Measurements from ENCODE around the gene NCAN. TPM values are rescaled to one million over a fixed set of nuclear protein-coding genes. Genes with fewer than 3 reads are reported as not detected.

Gene NCAN
- total and polyA plus RNA-seq, 2 of the 4 experiments (the other 2 are of a cell fraction), result not detected

GRCh38 chr19:19234220-19234816 is 22.6 kb downstream of the NCAN start:
- intact Hi-C loops (cut with micrococcal nuclease) (no loop called here), in situ Hi-C loops (cut with MboI; ENCODE audit: low sequenced_read_pairs) (no loop called here), dilution Hi-C loops (cut with HindIII; ENCODE audit: low sequenced_read_pairs, unreplicated experiment) (no loop called here)
- no CpG with 5 or more reads among the region's 2 CpGs for WGBS, 2 experiments (ENCODE audit: extremely low coverage in 2 of 2, insufficient read length in 1 of 2)
- Histone ChIP-seq H2AK5ac (ENCODE audit: low read depth, low read length) (no peak overlapping the region), H3K79me1 (ENCODE audit: low read depth in 1 of 2, low read length in 2 of 2) (no peaks in the 10 kb centered on the region), H4K5ac (ENCODE audit: low read depth, low read length) (no peak overlapping the region), H3K56ac (ENCODE audit: extremely low read depth, insufficient read depth, low read length) (no peak overlapping the region; the same call in 1 of the 2 replicates), H4K91ac (ENCODE audit: insufficient read depth, low read depth, low read length) (no peak overlapping the region), H4K20me1 (ENCODE audit: insufficient read depth, low read length) (no peaks in the 10 kb centered on the region), H3K27ac (ENCODE audit: insufficient read depth, low read length) (no peak overlapping the region), H3K4ac (ENCODE audit: low read depth, low read length) (no peak overlapping the region), H3K27me3 (ENCODE audit: control insufficient read depth, insufficient read depth, low read length) (peaks cover 4% of the 10 kb centered on the region; the same call in 1 of the 2 replicates), H4K8ac (ENCODE audit: low read depth in 2 of 2, low read length in 2 of 2) (no peak overlapping the region), H2BK15ac (ENCODE audit: low read depth, low read length) (no peak overlapping the region), H3K4me1 (ENCODE audit: control insufficient read depth, insufficient read depth, low read length) (no peaks in the 10 kb centered on the region), H3K36me3 (ENCODE audit: control insufficient read depth, insufficient read depth, low read length) (no peaks in the 10 kb centered on the region), H3K18ac (ENCODE audit: low read depth, low read length) (no peak overlapping the region), H2AFZ (replicated peaks; ENCODE audit: low read length, poor library complexity) (no peak overlapping the region), H3K4me3 (ENCODE audit: insufficient read depth, low read depth, low read length) (no peak overlapping the region), H2BK120ac (ENCODE audit: low read depth, low read length) (no peak overlapping the region), H2BK5ac (ENCODE audit: low read depth, low read length, poor library complexity, severe bottlenecking) (no peak overlapping the region), H3K9me1 (ENCODE audit: insufficient read depth, low read length) (no peaks in the 10 kb centered on the region), H2AK9ac (replicated peaks; ENCODE audit: low read depth, low read length, poor library complexity) (no peak overlapping the region), H3K9me3 (ENCODE audit: control insufficient read depth, insufficient read depth, low read length) (peaks cover 20% of the 10 kb centered on the region), H3K4me2 (ENCODE audit: low read depth, low read length) (no peak overlapping the region), H3K9ac (ENCODE audit: low read depth, low read length) (no peak overlapping the region), H3K23ac (ENCODE audit: low read depth, low read length) (no peak overlapping the region), H3K14ac (replicated peaks; ENCODE audit: low read depth, low read length) (no peak overlapping the region), H2BK20ac (ENCODE audit: low read depth, low read length) (no peak overlapping the region)
- ChIA-PET CTCF (no interaction called here), POLR2A (ENCODE audit: unreplicated experiment) (no interaction called here)
- no peak for TF ChIP-seq MXI1 (IDR thresholded peaks at IDR 0.05; ENCODE audit: borderline replicate concordance, low read depth, low read length)
- DNase-seq (no peak), ATAC-seq (ENCODE audit: low read depth) (no peak)
- BruUV-seq (replicated peaks), result no TSS peak
